ENCODE data around the gene TMEM52.
"Not testable (repeated sequence)": the region's sequence is repeated elsewhere in the genome, so short reads cannot be mapped to it uniquely, and the experiment has no call there.

The TMEM52 gene

DNA sequence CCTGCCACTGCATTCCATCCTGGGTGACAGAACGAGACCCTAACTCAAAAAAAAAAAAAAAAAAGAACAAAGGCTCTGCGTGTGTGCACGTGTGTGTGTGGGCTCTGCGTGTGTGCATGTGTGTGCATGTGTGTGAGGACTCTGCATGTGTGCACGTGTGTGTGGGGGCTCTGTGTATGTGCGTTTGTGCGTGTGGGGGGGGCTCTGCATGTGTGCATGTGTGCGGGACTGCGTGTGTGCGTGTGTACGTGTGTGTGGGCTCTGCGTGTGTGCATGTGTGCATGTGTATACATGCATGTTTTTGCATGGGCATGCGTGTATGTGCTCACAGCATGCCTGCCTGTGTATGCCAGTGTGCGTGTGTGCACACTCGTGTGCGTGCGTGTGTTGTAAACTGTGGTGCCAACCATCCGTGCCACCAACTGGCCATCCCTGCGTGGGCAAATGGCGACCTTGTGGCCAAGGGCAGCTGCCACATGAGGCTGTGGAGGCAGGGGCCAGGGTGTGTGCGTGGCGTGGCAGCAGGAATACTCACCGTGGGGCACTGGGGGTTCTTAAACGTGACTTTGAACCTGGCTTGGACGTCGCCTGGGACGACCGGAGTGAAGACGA, 26.8 kb upstream of the TMEM52 start:
- no peak for DNase-seq

GRCh38 chr1:1943834-1944570, 24.9 kb upstream of the TMEM52 start:
- no peak for DNase-seq

DNA sequence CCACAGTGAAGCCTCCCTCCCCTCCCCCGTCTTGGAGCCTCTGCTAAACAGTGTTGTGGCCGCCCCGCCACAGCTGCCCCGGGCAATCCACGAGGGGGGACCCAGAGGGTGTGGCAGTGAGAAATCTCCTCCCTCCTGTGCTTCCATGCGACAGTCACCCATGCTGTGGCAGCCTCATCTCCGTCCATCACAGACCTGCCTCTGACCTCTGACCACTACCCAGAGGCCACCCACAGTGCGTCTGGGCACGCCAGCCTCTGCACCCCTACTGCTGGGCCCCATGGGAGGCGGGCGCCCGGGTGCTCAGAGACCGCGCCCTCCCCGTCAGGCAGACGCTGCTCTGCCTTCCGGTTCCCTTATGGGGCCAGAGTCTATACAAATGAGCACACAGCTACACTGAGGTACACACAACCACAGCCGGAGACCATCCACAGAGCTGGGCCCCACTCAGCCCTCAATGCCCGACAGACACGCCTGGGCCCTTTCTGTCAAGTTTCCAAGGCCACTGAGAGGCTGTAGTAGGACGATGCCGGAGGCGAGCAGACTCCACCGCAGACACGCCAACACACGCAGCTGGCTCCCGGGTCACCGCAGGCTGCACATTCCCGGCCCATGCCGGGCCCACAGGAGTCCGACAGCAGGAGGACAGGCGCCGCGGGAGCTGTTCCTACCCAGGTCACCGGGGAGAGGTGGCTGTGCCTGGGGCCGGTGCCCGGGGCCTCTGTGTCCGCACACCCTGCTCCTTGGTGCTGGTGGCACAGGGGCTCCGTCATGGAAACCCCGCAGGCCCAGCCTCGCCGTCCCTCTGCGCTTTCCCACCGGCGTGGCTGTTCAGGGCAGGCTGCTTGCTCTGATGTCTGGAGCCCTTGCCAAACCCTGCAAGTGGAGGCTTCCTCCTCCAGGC, 23.9 kb upstream of the TMEM52 start:
- DNase-seq: no peak

DNA sequence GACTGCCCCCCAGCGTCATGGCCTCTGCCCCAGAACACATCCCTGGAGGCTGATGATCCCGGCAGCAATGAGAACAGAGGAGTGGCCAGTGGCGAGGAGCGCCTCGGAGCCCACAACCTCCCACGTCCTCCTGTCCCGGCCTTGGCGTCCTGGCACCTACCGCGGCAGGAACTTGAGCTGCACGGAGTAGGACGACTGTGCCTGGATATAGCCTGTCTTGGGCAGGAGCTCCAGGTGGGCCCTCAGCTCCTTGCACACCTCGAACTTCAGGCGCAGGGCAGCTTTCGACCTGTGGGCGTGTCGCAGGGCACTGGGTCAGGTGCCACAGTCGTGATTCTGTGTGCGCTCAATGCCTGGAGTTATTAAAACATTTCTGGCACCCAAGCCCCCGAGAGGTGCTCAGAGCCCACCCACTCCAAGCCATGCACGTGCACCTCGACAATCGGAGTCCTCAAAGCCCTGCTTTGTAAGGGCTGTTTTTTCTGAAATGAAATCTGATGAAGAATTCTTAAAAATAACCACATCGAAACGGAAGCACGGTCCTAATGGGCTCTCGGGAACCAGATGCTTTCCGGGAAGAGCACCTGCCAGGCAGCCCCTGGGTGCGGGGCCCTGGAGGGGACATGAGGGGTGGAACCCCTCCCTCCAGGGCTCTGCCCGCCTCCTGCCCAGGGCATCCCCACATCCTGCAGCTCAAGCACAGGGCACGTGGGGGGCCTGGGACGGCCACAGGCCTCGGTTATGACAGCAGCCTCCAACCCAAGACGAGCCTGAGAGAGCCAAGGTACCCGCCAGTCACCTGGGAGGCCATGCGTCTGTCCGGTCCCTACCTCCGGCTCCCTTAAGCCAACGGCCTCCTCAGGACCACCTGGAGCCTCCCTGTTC, 23.0 kb upstream of the TMEM52 start:
- no peak for DNase-seq

DNA sequence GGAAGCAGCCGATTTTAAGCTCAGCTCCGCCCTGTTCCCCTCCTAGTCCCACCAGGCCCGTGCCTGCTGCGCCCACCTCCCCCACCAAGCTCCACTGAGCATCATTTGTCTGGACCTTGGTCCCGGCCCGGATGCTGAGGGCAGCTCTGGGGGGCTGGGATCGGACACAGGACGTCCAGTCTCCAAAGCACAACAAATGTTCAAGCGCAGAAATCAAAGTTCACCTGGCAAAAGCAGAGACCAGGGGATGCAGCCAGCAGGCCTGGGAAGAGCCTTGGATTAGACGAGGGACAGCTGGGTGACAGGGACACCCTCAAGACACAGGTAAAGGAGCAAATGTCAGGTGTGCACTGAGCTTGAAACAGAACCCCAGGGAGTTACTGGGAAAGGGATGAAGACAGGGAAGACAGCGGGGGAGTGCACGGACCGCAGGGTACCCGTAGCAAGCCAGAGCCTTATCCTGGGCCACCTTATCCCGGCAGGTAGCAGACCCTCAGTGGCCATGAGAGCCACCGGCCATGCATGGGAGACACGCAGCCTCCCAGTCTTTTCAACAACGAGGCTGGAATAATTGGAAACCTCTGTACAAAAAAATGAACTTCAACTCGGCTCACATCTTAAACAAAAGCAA, 22.2 kb upstream of the TMEM52 start:
- no peak for DNase-seq

DNA sequence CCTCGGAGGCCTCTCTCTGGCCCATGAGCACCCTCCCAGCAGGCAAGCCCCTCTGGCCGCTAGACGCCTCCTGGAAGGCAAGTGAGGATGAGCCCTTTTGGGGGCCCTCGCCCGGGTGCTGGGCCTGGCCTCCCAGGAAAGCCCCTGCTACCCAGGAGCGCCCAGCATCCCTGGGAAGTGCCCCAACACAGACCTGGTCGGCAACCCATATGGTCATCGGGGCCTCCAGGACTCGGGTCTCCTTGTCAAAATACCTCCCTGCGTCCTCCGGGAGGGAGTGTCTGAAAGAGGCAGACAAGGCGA, 21.0 kb upstream of the TMEM52 start:
- DNase-seq: no peak

- no peak for DNase-seq
Measured at GRCh38 chr1:1939296-1940122, 20.4 kb upstream of the TMEM52 start.

DNA sequence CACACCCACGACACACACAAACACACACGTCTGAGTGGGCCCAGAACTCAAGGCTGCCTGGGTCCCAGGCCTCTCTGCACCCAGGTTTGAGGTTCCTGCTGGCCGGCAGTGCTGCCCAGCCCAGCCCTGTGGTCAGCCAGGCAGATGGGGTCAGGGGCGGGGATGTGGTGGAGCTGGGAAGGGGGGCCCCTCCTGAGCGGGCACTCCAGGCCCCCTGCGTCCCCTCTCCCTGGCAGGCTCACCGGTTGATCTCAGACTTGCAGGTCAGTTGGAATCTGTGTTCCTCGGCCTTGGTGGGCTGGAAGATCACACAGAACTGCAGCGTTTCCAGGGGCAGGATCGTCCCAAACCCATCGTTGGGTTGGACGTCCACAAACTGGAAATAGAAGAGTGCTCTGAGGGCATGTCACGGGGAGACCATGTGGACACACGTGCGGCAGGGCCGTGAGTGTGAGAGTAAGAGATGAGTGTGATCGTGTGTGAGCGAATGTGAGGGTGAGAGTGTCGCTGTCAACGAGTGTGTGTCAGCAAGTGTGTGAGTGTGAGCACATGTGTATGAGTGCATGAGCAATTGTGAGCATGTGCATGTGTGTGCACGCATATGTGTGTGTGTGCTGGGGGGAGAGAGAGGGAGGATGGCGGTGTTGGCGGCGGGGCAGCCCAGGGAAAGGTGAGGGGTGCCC, 19.7 kb upstream of the TMEM52 start:
- no peak for DNase-seq

GRCh38 chr1:1938276-1938573, 19.1 kb upstream of the TMEM52 start:
- DNase-seq: no peak

GRCh38 chr1:1937549-1938275, 18.6 kb upstream of the TMEM52 start:
- DNase-seq: no peak

DNA sequence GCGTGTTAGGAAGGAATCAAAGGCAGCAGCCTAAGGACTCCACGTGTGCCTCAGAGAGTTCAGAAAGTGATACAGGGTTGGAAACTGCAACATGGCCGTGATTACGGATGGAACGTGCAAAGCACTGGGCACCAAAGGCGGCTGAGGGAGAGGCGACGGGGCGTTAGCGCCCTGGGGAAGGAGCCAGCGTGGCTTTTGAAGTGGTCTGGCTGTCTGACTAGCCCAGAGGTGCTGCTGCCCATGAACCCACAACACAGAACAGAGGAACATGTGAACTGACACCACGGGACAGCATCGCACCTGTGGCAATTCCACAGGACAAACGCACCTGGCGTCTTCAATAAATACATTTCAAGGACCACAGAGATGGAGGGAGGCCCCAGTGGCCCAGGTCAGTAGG, 18.0 kb upstream of the TMEM52 start:
- DNase-seq: no peak

DNA sequence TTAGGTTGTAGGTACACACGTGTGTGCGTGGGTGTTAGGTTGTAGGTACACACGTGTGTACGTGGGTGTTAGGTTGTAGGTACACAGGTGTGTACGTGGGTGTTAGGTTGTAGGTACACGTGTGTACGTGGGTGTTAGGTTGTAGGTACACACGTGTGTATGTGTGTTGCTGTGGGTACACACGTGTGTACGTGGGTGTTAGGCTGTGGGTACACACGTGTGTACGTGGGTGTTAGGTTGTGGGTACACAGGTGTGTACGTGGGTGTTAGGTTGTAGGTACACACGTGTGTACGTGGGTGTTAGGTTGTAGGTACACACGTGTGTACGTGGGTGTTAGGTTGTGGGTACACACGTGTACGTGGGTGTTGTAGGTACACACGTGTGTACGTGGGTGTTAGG, 15.8 kb upstream of the TMEM52 start:
- DNase-seq: not testable (repeated sequence)

DNA sequence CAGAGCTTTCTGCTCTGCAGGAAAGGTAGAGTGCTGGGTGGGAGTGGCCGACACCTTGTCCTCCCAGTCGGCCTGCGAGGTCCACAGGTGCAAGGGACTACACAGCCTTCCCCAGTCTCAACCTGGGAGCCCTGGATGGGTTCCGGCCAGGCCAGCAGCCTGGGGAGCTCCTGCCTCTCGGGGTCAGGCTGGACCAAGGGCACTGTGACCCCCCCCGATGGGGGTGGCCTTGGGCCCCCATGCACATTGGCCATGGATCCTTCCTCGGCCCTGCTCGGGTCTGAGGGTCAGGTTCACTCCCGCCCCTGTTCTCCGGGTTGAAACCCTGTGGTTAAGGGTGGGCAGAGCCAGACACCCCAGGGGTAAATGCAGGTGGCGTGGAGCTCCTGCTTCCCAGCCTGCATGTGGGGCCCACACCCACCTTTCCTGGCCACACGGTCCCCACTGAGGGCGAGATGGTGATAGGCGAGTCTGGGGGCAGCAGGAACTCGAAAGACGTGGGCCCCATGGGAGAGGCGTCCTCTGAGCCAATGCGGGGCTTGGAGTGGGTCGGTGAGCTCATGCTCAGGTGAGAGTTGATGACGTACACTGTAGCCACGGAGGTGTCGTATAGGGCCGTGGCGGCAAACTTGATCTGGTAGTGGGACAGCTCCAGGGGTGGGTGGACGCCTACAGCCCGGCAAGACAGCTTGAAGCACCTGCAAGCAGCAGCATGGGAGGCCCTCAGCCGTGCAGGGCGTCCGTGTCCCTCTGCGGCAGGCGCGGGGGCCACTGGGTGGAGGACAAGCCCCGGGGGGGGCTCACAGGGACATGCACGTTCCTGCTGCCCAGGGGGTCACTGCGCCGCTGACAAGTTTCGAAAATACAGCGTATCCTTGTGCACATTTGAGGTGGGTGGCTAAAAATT, 10.8 kb upstream of the TMEM52 start:
- no peak for DNase-seq

DNA sequence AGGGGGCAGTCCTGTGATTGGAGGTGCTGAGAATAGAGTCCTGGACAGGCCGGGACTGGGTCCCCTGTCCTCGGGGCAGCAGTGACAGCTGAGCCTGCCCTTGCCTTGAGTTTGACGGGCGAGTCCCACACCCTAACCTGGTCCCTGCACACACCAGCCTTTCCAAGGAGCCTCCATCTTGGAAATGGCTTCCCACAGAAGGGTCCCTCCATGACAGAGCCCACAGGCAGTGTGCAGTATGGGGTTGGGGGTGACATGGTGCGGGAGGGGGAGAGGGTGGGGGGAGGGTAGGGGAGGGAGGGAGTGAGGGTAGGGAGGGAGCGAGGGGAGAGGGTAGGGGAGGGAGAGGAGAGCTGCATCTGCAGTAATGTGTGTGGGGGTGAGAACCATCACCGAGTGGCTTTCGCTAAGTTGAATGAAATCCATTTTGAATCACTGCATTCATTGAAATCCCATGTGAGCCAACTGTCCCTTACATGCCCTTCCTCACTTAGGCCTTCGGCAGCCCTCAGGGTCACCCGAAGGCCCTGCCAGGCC, 10.1 kb upstream of the TMEM52 start:
- no peak for DNase-seq

DNA sequence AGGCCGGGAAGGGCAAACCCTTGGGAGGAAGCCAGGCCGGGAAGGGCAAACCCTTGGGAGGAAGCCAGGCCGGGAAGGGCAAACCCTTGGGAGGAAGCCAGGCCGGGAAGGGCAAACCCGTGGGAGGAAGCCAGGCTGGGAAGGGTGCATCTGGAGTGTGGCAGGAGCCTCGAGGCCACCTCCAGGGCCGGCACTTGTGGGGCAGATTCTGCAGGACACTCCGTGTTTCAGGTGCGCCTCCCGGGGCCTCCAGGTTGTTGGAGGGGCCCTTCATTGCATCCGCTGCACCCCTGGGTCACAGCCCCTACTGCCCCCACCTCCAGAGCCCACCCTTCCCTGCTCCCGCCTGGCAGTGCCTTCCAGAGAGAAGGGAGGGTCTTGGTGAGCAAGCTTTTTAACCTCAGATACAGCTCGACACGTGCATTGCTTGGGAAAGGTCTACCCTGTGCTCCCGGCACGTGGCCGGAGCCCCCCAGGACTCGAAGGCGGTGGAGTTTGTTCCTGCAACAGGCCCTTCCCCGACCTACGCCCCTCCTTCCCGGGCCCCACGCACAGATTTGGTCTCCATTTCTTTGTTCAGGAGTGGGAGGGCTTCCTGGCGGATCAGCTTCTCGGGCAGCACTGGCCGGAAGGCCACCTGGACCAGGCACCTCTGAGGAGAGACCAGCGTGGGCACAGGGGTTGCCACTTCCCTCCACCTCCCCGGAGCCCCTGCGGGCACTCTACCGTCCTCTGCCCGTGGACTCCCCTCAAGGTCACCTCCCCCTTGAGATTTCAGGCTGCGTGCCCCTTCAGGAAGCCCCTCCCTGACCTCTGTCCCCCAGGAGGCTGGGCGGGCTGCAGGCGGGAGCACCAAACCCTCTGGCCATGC, 9.4 kb upstream of the TMEM52 start:
- DNase-seq: no peak

DNA sequence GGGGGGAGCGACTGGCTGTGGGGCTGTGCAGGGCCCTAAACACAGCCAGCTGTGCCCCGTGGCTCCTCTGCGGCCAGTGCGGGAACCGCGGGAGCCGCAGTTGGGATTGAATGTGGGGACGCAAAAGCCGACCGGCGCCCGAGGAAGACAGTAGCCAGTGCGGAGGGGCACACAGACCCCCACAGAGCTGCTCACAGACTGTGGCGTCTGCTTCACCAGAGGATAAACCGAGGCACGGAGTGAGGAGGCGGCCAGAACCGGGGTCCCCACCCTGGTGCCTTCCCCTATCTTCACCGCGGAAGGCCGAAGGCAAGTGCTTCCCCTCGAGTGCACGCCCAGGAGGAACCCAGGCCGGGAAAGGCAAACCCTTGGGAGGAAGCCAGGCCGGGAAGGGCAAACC, 8.7 kb upstream of the TMEM52 start:
- no peak for DNase-seq

GRCh38 chr1:1926886-1927660, 8.0 kb upstream of the TMEM52 start:
- DNase-seq: no peak

All from NCI-H187 treated with DMSO at 0.1 percent for 48 hours (cell line).